ENCODE measurements around the gene UHMK1. TPM values are rescaled to one million over a fixed set of nuclear protein-coding genes. Genes with fewer than 3 reads are reported as not detected.

The UHMK1 gene
- total and polyA plus RNA-seq, 2 of the 4 experiments (the other 2 are of a cell fraction), result 15.6 to 57.9 TPM

- Histone ChIP-seq H2AK5ac (ENCODE audit: low read depth, low read length) (no peak overlapping the region), H4K5ac (ENCODE audit: low read depth, low read length) (peak overlapping the region; percentile 48; the same call in 1 of the 2 replicates), H3K4ac (ENCODE audit: low read depth, low read length) (no peak overlapping the region), H3K79me1 (ENCODE audit: low read depth in 1 of 2, low read length in 2 of 2) (peaks cover 24 to 41% of the 10 kb centered on the region in 2 experiments), H2BK15ac (ENCODE audit: low read depth, low read length) (no peak overlapping the region), H4K20me1 (ENCODE audit: insufficient read depth, low read length) (peaks cover 15% of the 10 kb centered on the region), H3K4me3 (ENCODE audit: insufficient read depth, low read depth, low read length) (no peak overlapping the region), H3K14ac (replicated peaks; ENCODE audit: low read depth, low read length) (no peak overlapping the region), H3K4me1 (ENCODE audit: control insufficient read depth, insufficient read depth, low read length) (no peaks in the 10 kb centered on the region), H3K27me3 (ENCODE audit: control insufficient read depth, insufficient read depth, low read length) (no peaks in the 10 kb centered on the region), H2BK5ac (ENCODE audit: low read depth, low read length, poor library complexity, severe bottlenecking) (no peak overlapping the region), H3K4me2 (ENCODE audit: low read depth, low read length) (no peak overlapping the region), H2BK20ac (ENCODE audit: low read depth, low read length) (no peak overlapping the region), H3K9me1 (ENCODE audit: insufficient read depth, low read length) (0 out of 2 replicates have a peak, but pooled peaks cover 3% of the 10 kb centered on the region), H4K8ac (ENCODE audit: low read depth in 2 of 2, low read length in 2 of 2) (no peak overlapping the region; a peak in 1 of 4 replicates), H3K18ac (ENCODE audit: low read depth, low read length) (no peak overlapping the region), H3K9ac (ENCODE audit: low read depth, low read length) (no peak overlapping the region), H3K23ac (ENCODE audit: low read depth, low read length) (no peak overlapping the region; the same call in 1 of the 2 replicates), H2AFZ (replicated peaks; ENCODE audit: low read length, poor library complexity) (no peak overlapping the region), H3K36me3 (ENCODE audit: control insufficient read depth, insufficient read depth, low read length) (peaks cover 25% of the 10 kb centered on the region), H3K56ac (ENCODE audit: extremely low read depth, insufficient read depth, low read length) (no peak overlapping the region), H2AK9ac (replicated peaks; ENCODE audit: low read depth, low read length, poor library complexity) (no peak overlapping the region), H2BK120ac (ENCODE audit: low read depth, low read length) (no peak overlapping the region), H3K9me3 (ENCODE audit: control insufficient read depth, insufficient read depth, low read length) (no peaks in the 10 kb centered on the region), H3K27ac (ENCODE audit: insufficient read depth, low read length) (no peak overlapping the region), H4K91ac (ENCODE audit: insufficient read depth, low read depth, low read length) (no peak overlapping the region)
- DNase-seq (no peak), ATAC-seq (ENCODE audit: low read depth) (no peak)
- TF ChIP-seq NFE2L2 (IDR thresholded peaks at IDR 0.05; ENCODE audit: low read depth, low read length) (no peak), FOS (IDR thresholded peaks at IDR 0.05; ENCODE audit: low read depth, low read length) (no peak), ELK1 (IDR thresholded peaks at IDR 0.05; ENCODE audit: borderline replicate concordance, low read depth, low read length) (no peak), POLR2A (IDR thresholded peaks at IDR 0.05; ENCODE audit: low read depth, low read length) (no peak)
- no TSS peak for BruUV-seq (replicated peaks)
- intact Hi-C loops (cut with micrococcal nuclease) (no loop called here), dilution Hi-C loops (cut with HindIII; ENCODE audit: low sequenced_read_pairs, unreplicated experiment) (no loop called here), in situ Hi-C loops (cut with MboI; ENCODE audit: low sequenced_read_pairs) (no loop called here)
- POLR2A ChIA-PET (ENCODE audit: unreplicated experiment), result no interaction called here
- WGBS, 2 experiments (ENCODE audit: extremely low coverage in 2 of 2, insufficient read length in 1 of 2), result no CpG with 5 or more reads among the region's 4 CpGs
- CTCF ChIA-PET, result interaction anchor here (0.7 kb wide), 1 partner anchor 72 kb away, joined by 3 read pairs; no protein-coding TSS in a partner anchor
Observed at GRCh38 chr1:162578071-162578700, 80.6 kb downstream of the UHMK1 start.

Measured in IMR-90 (cell line).